Gastroesophageal sphincter (tissue), 3 donors: Measurements from ENCODE around the gene HM13.

Source experiments
- EP300 ChIP-seq: sonication (generic); formaldehyde crosslinking; IDR thresholded peaks from one replicate; pipeline ENCODE4 v1.6.1; 2017; ENCODE audit warnings: antibody characterized with exemption, mild to moderate bottlenecking
- POLR2A ChIP-seq, 2 donors: fragments of 450-650 bp; IDR thresholded peaks; one replicate each; pipeline ENCODE4 v1.6.1; 2017; ENCODE audit warnings: antibody characterized with exemption in 2 of 2, mild to moderate bottlenecking in 2 of 2, moderate library complexity in 1 of 2
- POLR2AphosphoS5 ChIP-seq: sonication (generic); formaldehyde crosslinking; IDR thresholded peaks from one replicate; pipeline ENCODE4 v1.6.1; 2017; ENCODE audit warnings: antibody characterized with exemption
- TF ChIP-seq, protein P1 (sequence below), 4 experiments: fragments of 200-600 bp in 2 of 4; fragments of 450-650 bp in 2 of 4; sonication (generic) in 1 of 4; IDR thresholded peaks; one replicate each; pipeline ENCODE4 v1.5.1; 2017 to 2019; ENCODE audit warnings: antibody characterized with exemption in 4 of 4, mild to moderate bottlenecking in 2 of 4, moderate library complexity in 2 of 4

DNA sequence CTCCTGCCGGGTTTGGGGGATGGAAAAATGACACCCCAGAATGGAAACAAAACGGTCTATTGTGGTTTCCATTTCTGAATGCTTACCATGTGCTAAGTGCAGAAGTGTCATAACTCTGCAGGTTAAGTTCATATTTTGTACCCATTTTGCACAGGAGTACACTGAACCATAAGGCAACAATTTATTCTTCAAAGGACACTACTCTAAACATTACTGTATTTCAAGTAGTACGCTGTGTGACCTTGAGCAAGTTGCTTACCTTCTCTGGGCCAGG is 81.1 kb downstream of the HM13 start:
- TF ChIP-seq, protein P1, sequence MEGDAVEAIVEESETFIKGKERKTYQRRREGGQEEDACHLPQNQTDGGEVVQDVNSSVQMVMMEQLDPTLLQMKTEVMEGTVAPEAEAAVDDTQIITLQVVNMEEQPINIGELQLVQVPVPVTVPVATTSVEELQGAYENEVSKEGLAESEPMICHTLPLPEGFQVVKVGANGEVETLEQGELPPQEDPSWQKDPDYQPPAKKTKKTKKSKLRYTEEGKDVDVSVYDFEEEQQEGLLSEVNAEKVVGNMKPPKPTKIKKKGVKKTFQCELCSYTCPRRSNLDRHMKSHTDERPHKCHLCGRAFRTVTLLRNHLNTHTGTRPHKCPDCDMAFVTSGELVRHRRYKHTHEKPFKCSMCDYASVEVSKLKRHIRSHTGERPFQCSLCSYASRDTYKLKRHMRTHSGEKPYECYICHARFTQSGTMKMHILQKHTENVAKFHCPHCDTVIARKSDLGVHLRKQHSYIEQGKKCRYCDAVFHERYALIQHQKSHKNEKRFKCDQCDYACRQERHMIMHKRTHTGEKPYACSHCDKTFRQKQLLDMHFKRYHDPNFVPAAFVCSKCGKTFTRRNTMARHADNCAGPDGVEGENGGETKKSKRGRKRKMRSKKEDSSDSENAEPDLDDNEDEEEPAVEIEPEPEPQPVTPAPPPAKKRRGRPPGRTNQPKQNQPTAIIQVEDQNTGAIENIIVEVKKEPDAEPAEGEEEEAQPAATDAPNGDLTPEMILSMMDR (IDR thresholded peaks at IDR 0.05): no peak
- TF ChIP-seq POLR2A (IDR thresholded peaks at IDR 0.05): no peak
- no peak for TF ChIP-seq EP300
- no peak for TF ChIP-seq POLR2AphosphoS5
